Left renal pelvis (tissue), 4 donors: ENCODE data around the gene ABCD1. TPM values are rescaled to one million over a fixed set of nuclear protein-coding genes. Genes with fewer than 3 reads are reported as not detected.
"Not testable (repeated sequence)": the region's sequence is repeated elsewhere in the genome, so short reads cannot be mapped to it uniquely, and the experiment has no call there.

Experiments
- DNase-seq, 4 donors: peaks; one replicate each; pipeline ENCODE4 v3.0.0-alpha.2; 2013; ENCODE audit warnings: low read depth in 4 of 4, low spot score in 3 of 4
- polyA plus RNA-seq, 4 donors: library from polyadenylated mRNA; unstranded; fragments of 120-200 nt; gene quantifications; one replicate each; pipeline ENCODE4 v1.2.1, GENCODE V29; 2013; ENCODE audit not compliant: insufficient read length in 4 of 4

Gene ABCD1
- 1 to 10 TPM; 7.0 to 9.6 (median 8.0) TPM for polyA plus RNA-seq

DNA sequence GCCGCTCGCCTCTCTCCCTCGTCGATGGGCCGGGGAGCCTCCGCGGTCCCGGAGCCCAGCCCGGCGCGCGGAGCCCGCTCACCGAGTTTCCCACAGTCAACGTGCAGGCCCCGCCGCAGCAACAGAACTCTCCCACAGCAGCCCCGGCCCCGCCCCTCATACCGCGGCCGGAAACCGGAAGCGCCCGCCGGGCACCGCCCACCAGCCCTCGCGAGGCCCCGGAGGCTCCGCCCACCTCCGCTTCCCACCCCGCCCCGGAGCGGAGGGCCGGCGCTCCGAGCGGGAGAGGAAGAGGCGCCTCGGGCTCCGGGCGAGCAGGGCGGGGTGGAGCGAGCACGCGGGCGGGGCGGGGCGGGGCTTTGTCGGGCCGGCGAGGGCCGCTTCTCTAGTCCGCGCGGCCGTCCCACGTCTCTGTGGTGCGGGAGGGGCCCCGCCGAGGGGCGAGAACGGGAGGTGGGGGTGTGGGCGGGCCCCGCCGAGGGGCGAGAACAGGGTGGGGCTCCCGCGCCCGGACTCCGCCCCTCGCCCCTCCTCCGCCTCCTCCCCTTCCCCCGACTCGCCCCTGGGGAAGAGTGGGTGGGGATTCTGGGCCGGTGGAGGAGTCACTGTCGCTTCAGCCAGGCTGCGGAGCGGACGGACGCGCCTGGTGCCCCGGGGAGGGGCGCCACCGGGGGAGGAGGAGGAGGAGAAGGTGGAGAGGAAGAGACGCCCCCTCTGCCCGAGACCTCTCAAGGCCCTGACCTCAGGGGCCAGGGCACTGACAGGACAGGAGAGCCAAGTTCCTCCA is at the start of gene ABCD1, which contains the start of gene BCAP31:
ABCD1 (plus strand) TSS at position 605 of the 787 bp plus-strand sequence. CDS start 411 bp downstream, outside the sequence.
BCAP31 (minus strand) TSS at position 136 of the 787 bp plus-strand sequence. CDS start 1,143 bp downstream, outside the sequence.
- peak in 3 of 4 donors; percentile 61 to 69 (median 64) for DNase-seq

DNA sequence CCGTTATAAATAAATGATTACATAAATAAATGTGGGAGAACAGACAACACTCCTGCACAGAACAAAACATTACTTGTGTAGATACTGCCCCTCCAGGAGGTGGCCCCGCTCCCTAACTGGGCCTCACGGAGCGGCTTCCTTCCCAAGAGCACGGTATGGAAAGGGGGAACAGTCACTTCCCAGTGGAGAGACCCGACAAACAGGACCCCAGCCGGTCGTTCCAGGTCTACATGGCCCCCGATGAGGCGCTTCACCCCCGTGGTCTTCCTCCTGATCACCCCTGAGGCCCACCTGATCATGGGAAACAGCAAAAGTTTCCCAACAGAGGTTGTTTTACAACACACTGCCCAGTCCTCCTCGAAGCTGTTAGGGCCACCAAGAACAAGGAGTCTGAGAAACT is 43.5 kb upstream of the ABCD1 start:
- DNase-seq: no peak

DNA sequence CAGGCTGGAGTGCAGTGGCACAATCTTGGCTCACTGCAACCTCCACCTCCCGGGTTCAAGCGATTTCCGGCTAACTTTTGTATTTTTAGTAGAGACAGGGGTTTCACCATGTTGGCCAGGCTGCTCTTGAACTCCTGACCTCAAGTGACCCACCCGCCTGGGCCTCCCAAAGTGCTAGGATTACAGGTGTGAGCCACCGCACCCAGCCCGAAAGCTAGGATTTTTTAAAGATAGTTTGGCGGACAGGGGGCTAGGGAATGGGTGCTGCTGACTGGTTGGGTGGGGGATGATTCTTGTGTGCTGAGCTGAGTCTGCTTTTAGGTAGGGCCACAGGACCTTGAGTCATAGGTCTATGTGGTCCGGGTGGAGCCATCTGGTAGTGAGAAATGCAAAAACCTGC is 41.2 kb upstream of the ABCD1 start:
- not testable (repeated sequence) for DNase-seq

DNA sequence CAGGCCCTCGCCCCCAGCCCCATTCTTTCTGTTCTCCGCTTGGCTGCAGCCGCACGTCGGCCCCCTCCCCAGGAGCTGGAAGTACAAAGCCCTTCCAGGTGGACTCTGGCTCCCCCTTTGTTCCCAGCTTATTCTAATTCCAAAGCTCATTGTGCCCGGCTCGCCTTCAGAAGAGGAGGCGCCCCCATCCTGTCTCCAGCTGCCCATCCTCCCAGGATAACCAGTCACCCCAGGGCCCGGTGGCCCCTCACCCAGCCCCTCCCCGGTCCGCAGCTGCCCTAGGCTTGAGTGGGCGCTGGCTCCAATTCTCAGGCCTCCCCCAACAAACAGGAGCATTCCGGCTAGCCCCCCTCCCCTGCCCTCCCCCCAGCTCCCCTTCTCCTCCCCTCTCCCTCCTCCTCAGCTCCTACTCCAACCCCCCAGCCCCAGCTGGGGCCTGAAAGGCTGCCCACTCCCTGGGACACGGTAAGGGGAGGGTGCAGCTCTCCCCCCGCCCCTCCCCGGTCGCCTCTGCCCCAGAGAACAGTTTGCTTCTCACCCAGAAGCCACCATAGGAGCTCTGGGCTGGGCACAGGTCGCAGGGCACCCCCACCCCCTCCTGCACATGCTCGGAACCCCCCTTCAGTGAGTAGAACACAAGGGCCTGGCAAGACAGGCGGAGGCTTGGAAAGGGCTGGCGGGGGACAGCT is 40.0 kb upstream of the ABCD1 start:
- DNase-seq: no peak

- DNase-seq: no peak
Measured at GRCh38 chrX:153685156-153685536, 39.5 kb upstream of the ABCD1 start.

DNA sequence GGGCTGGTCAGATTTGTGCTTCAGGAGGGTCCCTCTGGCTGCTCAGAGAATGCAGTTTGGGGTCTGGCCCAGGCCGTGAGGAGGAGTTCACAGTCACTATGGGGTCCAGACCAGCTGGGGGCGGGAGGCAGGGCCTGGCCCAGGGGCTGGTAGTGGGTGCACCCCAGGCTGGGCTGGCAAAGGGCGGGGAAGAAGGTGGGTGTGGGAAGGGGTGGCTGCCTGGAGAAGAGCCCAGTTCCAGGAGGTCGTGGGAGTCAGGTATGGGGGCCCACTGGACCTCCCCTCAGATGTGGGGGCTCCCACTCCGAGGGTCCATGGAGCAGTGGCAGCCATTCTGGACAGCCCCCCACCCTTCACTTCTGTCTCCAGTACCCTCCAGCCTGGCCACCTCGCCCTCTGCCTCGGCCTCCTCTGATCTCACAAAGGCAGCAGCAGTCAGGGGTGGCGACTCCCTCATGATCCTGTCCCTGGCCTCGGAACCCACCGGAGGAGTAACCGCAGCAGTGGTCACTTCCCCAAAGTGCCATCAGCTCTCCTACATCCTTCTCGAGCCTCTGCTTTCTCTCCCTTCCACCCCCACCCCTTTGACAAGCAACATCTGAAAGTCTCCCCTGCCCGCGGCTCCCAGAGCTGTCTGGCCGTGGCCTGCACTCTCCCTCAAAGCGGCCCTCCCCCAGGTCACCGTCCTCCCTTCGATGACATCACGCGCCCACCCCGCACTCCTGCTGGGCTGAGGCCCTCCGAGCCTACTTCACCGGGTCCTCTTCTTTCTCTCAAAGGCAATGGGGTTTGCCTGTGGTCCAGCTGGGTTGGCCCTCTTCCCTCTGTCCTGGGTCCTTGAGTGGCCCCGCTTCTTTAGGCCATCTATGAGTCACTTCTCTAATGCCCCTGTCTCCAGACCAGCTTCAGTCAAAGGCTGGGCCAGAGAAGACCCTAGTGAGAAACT is 38.6 kb upstream of the ABCD1 start:
- no peak for DNase-seq

DNA sequence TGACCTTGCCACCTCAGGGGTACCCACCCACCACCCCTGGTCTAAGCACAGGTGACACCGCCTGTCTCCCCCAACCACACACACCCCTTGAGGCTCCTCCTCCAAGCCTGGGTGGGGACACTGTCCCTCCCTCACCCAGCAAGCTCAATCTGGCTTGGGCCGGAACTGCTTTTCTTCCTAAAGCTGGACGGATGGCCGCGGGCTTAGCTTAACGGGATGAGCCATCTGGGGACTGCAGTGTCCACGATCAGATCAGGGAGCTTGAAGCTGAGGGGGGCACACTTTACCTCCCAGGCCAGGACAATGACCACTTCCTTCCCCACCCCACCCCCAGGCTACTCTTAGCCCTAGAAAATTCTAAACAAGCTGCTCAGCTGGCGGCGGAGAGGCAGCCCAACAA is 37.9 kb upstream of the ABCD1 start:
- no peak for DNase-seq

GRCh38 chrX:153687121-153688039 is 37.3 kb upstream of the ABCD1 start, which contains the start of gene SLC6A8:
Gene SLC6A8, plus strand, starts transcription at chrX:153687926. Its CDS starts 649 bp downstream, at chrX:153688575.
- DNase-seq: no peak

DNA sequence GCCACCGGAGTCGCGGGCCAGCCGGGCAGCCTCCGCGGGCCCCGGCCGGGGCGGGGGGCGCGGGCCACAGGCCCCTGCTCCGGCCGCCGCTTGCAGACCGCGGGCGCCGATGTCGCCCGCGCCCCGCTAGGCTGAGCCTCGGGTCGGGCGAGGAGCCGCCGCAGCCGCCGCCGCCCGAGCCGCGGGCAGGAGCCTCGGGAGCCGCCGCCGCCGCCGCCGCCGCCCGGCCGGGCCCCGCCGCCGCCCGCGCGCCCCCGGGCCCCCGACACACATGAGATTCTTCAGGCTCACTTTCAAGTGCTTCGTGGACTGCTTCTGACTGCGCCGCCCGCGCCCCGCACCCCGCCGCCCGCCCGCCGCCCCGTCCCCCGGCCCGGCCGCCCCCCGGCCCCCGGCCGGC is 36.6 kb upstream of the ABCD1 start:
- no peak for DNase-seq

- no peak for DNase-seq
Measured at GRCh38 chrX:153688506-153688905, 36.1 kb upstream of the ABCD1 start.

DNA sequence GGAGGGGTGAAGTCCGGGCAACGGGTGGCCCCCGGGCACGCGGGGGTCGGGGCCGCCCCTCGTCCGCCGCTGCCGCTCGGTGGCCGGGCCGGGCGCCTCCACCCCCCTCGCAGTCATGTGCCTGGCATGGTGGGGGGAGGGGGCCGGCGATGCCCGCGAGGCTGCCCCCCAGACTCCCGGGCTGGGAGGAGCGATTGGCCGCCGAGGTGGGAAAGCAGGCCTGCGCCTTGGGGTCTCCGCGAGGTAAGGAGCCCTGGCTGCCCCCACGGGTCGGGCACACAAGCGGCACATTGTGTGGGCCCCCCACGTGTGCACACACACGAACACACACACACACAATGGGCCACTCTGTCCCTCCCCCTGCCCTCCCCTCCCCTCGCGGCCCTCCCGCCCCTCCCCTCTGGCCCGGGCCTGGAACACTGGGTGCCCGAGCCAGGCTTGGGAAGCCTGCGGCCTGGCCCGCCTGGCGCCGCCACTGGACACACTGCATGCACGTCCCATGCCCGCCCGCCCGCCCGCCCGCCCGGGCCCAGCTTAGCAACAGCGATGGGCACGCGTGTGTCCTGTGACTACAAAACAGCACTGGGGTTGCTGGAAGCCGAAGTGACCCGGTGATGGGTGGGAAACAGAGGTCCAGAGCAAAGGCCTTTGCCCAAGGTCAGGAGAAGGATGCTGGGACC is 35.6 kb upstream of the ABCD1 start:
- no peak for DNase-seq

- DNase-seq: no peak
Measured at GRCh38 chrX:153689654-153690465, 34.8 kb upstream of the ABCD1 start.

- DNase-seq: no peak
Measured at GRCh38 chrX:153690466-153690865, 34.2 kb upstream of the ABCD1 start.

GRCh38 chrX:153691032-153691827 is 33.4 kb upstream of the ABCD1 start:
- not testable (repeated sequence) for DNase-seq

DNA sequence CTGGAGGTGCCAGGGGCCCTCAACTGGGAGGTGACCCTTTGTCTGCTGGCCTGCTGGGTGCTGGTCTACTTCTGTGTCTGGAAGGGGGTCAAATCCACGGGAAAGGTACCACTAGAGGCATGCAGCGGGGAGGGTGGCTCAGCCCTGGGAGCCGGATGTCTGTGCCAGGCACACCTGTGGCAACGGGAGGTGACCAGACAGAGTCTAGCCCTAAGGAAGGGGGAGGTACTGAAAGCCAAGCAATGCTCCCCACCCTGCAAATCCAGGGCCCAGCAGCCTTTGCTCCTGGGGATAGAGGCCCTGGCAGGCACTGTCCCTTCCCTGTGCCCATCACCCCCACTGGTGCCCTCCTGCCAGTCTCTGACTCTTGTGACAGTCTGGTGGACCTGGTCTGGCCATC is 32.7 kb upstream of the ABCD1 start:
- DNase-seq: no peak

- DNase-seq: no peak
Measured at GRCh38 chrX:153692611-153693156, 32.0 kb upstream of the ABCD1 start.
